Neural crest cell (in vitro differentiated cells): ENCODE measurements around the gene C19orf44. TPM values are rescaled to one million over a fixed set of nuclear protein-coding genes. Genes with fewer than 3 reads are reported as not detected.
"Not testable (repeated sequence)": the region's sequence is repeated elsewhere in the genome, so short reads cannot be mapped to it uniquely, and the experiment has no call there.

Experiments
- DNase-seq: peaks from one replicate; pipeline ENCODE4 v3.0.0; 2021; ENCODE audit warnings: low read depth, mixed read lengths, low spot score
- H3K27ac Mint-ChIP-seq: one replicate; pipeline ENCODE4 v1.8.0; 2021; ENCODE audit warnings: mild to moderate bottlenecking, mixed read lengths; ENCODE audit not compliant: unreplicated experiment
- H3K27me3 Mint-ChIP-seq: 2 replicates; pipeline ENCODE4 v1.8.0; 2021; ENCODE audit warnings: low read depth, mild to moderate bottlenecking, mixed read lengths
- H3K36me3 Mint-ChIP-seq: 2 replicates; pipeline ENCODE4 v1.8.0; 2021; ENCODE audit warnings: low read depth, mild to moderate bottlenecking, mixed read lengths
- H3K4me1 Mint-ChIP-seq: 2 replicates; pipeline ENCODE4 v1.8.0; 2021; ENCODE audit warnings: mixed read lengths
- H3K4me3 Mint-ChIP-seq: one replicate; pipeline ENCODE4 v1.8.0; 2021; ENCODE audit warnings: mild to moderate bottlenecking, mixed read lengths
- H3K9me3 Mint-ChIP-seq: 2 replicates; pipeline ENCODE4 v1.8.0; 2021; ENCODE audit warnings: mixed read lengths
- CTCF ChIP-seq: fragments of 200-600 bp; sonication (generic); conservative IDR thresholded peaks from 2 replicates; pipeline ENCODE4 v1.5.0; 2021; ENCODE audit warnings: antibody characterized with exemption, mild to moderate bottlenecking
- long read RNA-seq: library from polyadenylated mRNA; unstranded; transcript quantifications from one replicate; pipeline ENCODE4 v2.0.0, GENCODE V29; 2020
- total RNA-seq: library from RNA; stranded (reverse); gene quantifications from 2 replicates; pipeline ENCODE4 v1.2.1, GENCODE V29; 2021

The C19orf44 gene
- total RNA-seq, result 9.0 and 9.6 TPM in 2 replicates
- long read RNA-seq, partial matches to known transcripts, result 1 of 7 reads
- long read RNA-seq, other reads (novel, unspliced or antisense), result 4 of 7 reads

DNA sequence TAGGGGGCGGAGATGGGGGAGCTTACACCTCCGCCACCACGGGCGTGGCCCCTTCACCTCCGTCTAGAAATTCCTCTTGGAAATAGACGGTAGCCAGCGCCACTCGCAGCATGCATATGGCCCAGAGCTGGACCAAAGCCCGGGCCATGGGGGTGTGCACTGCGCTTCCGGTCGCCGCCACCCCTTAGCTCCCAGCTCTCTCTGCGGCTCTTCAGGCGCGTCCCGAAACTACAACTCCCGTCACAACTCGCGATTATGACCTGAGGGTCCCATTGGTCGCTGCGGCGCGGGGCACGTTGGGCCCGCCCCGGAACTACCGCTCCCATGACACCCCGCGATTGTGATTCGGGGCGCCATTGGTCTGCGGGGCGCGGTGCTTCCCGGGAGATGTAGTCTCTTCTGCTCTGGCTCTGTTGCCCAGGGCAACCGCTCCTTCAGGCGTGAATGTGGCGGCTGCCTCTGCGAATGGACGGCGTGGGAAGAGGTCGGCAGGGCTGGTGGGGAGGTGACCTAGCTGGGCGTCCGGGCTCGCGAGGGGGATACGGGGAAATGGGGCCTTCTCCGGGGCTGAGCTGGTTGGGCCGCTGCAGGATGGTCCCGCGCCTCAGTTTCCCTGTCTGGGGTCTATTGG is at the start of gene C19orf44, which contains the start of gene CALR3:
C19orf44 (plus strand) TSS at position 413 of the 631 bp plus-strand sequence. CDS start 4,399 bp downstream, outside the sequence.
CALR3 (minus strand) TSS at position 186 of the 631 bp plus-strand sequence; CDS start at position 148, 38 bp downstream.
- DNase-seq, result peak; percentile 95
- Mint-ChIP-seq H3K4me1 (peaks cover 23% of the 10 kb centered on the region), H3K9me3 (no peaks in the 10 kb centered on the region), H3K27ac (peak within 1 kb of the TSS; percentile 64), H3K27me3 (no peaks in the 10 kb centered on the region), H3K4me3 (peak within 1 kb of the TSS; percentile 94), H3K36me3 (peaks cover 1% of the 10 kb centered on the region)
- peak; percentile 21 for TF ChIP-seq CTCF

DNA sequence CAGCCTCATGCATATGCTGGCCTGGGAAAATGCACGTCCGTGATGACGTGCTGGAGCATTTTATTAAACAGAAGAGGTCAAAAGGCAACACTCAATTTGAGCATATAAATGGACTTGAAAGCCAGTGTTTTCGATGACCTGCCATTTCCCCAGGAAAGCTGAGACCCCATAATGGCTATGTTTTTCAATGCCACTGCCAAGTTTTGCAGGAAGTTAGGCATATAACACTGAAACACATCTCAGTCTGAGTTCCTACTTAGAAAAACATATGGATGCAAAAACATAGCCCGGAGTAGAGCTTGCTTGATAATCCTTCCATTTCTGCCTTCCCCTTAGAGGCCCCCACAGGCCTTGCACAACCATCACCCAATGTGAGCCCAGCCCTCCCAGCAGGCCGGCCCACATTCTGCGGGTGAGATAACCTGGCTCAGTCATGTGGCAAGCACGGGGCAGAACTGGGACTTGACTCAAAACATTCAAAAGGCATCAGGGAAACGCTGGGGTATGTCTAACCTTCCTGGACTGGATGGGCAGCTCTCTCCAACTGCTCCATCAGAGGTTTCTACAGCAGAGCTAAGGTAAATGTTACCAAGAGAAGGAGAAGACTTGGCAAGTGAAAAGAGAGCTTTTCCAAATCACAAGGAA is 49.3 kb upstream of the C19orf44 start:
- Mint-ChIP-seq H3K9me3 (no peaks in the 10 kb centered on the region), H3K27me3 (no peaks in the 10 kb centered on the region), H3K4me1 (peaks cover 53% of the 10 kb centered on the region), H3K4me3 (no peak overlapping the region), H3K27ac (peak overlapping the region; percentile 59), H3K36me3 (peaks cover 4% of the 10 kb centered on the region)
- no peak for DNase-seq
- TF ChIP-seq CTCF, result no peak

- peaks cover 43% of the 10 kb centered on the region for H3K4me1 Mint-ChIP-seq
- not testable (repeated sequence) for H3K27me3 Mint-ChIP-seq, H3K36me3 Mint-ChIP-seq, H3K4me3 Mint-ChIP-seq, H3K9me3 Mint-ChIP-seq, DNase-seq, H3K27ac Mint-ChIP-seq
These were observed 47.3 kb upstream of the C19orf44 start for GRCh38 chr19:16448872-16449271.

DNA sequence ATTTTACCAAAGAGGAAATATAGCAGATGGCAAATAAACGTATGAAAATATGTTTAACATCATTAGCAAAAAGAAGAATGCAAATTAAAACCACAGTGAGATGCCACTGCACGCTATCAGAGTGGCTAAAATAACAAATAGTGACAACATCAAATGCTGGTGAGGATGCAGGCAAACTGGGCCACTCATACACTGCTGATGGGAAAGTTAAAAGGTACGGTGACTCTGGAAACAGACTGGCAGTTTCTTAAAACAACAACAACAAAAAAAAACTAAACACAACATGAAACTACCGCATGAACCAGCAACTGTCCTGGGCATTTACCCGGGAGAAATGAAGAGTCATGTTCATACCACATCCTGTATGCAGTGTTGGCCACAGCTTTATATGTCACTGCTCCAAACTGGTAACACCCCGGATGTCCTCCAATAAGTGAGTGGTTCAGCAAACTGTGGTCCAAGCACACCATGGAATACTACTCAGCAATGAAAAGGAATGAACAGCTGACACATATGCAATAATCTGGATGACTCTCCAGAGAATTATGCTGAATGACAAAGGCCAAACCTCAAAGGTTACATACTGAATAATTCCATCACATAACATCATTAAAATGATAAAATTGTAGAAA is 46.7 kb upstream of the C19orf44 start:
- peaks cover 43% of the 10 kb centered on the region for H3K4me1 Mint-ChIP-seq
- TF ChIP-seq CTCF, result no peak
- H3K27me3 Mint-ChIP-seq, result no peaks in the 10 kb centered on the region

DNA sequence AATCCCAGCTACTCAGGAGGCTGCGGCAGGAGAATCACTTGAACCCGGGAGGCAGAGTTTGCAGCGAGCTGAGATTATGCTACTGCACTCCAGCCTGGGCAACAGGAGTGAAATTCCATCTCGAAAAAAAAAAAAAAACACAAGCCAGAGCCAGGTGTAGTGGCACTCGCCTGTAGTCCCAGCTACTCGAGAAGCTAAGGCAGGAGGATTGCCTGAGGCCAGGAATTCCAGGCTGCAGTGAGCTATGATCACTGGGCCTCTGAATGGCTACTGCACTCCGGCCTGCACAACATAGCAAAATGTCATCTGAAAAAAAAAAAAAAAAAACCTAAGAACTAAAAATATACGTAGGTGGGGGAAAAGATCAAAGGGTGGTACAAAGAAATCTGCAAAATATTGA is 43.9 kb upstream of the C19orf44 start:
- no peak for DNase-seq
- TF ChIP-seq CTCF, result no peak
- H3K27ac Mint-ChIP-seq, result no peak overlapping the region
- H3K9me3 Mint-ChIP-seq, result no peaks in the 10 kb centered on the region
- H3K4me1 Mint-ChIP-seq, result peaks cover 36% of the 10 kb centered on the region
- no peak overlapping the region for H3K4me3 Mint-ChIP-seq
- peaks cover 4% of the 10 kb centered on the region for H3K36me3 Mint-ChIP-seq
- H3K27me3 Mint-ChIP-seq, result no peaks in the 10 kb centered on the region

More for the DNA sequence above, 46.7 kb upstream of the C19orf44 start:
- DNase-seq, result no peak
- H3K9me3 Mint-ChIP-seq, result no peaks in the 10 kb centered on the region
- no peak overlapping the region for H3K4me3 Mint-ChIP-seq
- H3K36me3 Mint-ChIP-seq, result peaks cover 4% of the 10 kb centered on the region
- no peak overlapping the region for H3K27ac Mint-ChIP-seq
